Fibroblast of the aortic adventitia (primary cell): ENCODE data around the gene TMEM204. TPM values are rescaled to one million over a fixed set of nuclear protein-coding genes. Genes with fewer than 3 reads are reported as not detected.

Source experiments
- DNase-seq: peaks from one replicate; pipeline ENCODE4 v3.0.0-alpha.2; 2010; ENCODE audit warnings: low read depth
- H3K4me3 ChIP-seq: 2 replicates; pipeline ENCODE4 v1.5.1; 2011; ENCODE audit warnings: low read depth, mild to moderate bottlenecking, control low read depth, low read length, moderate library complexity
- total RNA-seq: library from RNA; depleted of rRNA; stranded (reverse); fragments of >200 nt; gene quantifications from 2 replicates; pipeline ENCODE4 v1.2.3, GENCODE V29; 2012; ENCODE audit warnings: low replicate concordance
- TF ChIP-seq, protein P1 (sequence below): IDR thresholded peaks from 2 replicates; pipeline ENCODE4 v1.5.1; 2011; ENCODE audit warnings: mild to moderate bottlenecking, low read length, control low read depth, inconsistent platforms; ENCODE audit not compliant: insufficient read depth

Gene TMEM204
- total RNA-seq, 1 donor = 22.1 TPM

- no peak overlapping the region for H3K4me3 ChIP-seq
- TF ChIP-seq, protein P1, sequence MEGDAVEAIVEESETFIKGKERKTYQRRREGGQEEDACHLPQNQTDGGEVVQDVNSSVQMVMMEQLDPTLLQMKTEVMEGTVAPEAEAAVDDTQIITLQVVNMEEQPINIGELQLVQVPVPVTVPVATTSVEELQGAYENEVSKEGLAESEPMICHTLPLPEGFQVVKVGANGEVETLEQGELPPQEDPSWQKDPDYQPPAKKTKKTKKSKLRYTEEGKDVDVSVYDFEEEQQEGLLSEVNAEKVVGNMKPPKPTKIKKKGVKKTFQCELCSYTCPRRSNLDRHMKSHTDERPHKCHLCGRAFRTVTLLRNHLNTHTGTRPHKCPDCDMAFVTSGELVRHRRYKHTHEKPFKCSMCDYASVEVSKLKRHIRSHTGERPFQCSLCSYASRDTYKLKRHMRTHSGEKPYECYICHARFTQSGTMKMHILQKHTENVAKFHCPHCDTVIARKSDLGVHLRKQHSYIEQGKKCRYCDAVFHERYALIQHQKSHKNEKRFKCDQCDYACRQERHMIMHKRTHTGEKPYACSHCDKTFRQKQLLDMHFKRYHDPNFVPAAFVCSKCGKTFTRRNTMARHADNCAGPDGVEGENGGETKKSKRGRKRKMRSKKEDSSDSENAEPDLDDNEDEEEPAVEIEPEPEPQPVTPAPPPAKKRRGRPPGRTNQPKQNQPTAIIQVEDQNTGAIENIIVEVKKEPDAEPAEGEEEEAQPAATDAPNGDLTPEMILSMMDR = no peak
- DNase-seq = no peak
Observed at GRCh38 chr16:1575578-1575977, 42.1 kb downstream of the TMEM204 start.

DNA sequence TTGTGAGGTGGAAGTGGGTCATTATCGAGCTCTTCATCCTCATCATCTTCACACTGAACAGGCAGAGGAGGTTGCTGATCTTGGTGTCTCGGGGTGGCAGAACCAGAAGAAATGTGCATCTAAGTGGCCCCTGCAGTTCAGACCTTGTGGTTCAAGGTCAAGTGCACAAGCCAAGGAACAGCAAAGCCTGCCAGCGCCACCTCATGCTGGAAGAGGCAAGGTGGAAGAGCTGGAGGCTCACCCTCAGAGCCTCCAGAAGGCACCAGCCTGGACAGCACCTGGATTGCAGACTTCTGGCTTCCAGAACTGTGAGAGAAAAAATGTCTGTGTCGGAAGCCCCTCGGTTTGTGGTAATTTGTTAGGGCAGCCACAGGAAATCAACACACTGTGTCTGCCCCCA lies 45.7 kb downstream of the TMEM204 start:
- no peak overlapping the region for H3K4me3 ChIP-seq
- no peak for DNase-seq
- TF ChIP-seq, protein P1 = no peak

DNA sequence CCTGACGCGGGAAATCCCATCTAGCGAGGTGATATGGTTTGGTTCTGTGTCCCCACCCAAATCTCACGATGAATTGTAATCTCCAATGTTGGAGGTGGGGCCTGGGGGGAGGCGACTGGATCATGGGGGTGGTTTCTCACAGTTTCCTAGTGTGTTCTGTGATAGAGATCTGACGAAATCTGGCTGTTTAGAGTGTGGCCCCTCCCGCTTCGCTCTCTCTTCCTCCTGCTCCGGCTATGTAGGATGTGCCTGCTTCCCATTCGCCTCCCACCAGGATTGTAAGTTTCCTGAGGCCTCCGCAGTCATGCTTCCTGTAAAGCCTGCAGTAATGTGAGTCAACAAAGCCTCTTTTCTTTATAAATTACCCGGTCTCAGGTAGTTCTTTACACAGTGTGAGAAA lies 46.8 kb downstream of the TMEM204 start:
- TF ChIP-seq, protein P1 = no peak
- DNase-seq = no peak
- no peak overlapping the region for H3K4me3 ChIP-seq

GRCh38 chr16:1580956-1581355 lies 47.5 kb downstream of the TMEM204 start:
- TF ChIP-seq, protein P1 = no peak
- no peak for DNase-seq
- H3K4me3 ChIP-seq = no peak overlapping the region

- TF ChIP-seq, protein P1 = no peak
- DNase-seq = no peak
- H3K4me3 ChIP-seq = no peak overlapping the region
Observed at GRCh38 chr16:1581804-1582203, 48.3 kb downstream of the TMEM204 start.

GRCh38 chr16:1583180-1583579 lies 49.7 kb downstream of the TMEM204 start:
- TF ChIP-seq, protein P1 = no peak
- no peak for DNase-seq
- no peak overlapping the region for H3K4me3 ChIP-seq

- H3K4me3 ChIP-seq = no peak overlapping the region
- no peak for DNase-seq
- TF ChIP-seq, protein P1 = no peak
Observed at GRCh38 chr16:1584926-1585484, 51.5 kb downstream of the TMEM204 start.
